NCI-H2107 (cell line): ENCODE data around the gene CLEC18A.
"Not testable (repeated sequence)": the region's sequence is repeated elsewhere in the genome, so short reads cannot be mapped to it uniquely, and the experiment has no call there.

Experiments used
- DNase-seq: peaks from one replicate; lab custom pipeline; 2025; lab: John Stamatoyannopoulos, UW

CLEC18A gene

DNA sequence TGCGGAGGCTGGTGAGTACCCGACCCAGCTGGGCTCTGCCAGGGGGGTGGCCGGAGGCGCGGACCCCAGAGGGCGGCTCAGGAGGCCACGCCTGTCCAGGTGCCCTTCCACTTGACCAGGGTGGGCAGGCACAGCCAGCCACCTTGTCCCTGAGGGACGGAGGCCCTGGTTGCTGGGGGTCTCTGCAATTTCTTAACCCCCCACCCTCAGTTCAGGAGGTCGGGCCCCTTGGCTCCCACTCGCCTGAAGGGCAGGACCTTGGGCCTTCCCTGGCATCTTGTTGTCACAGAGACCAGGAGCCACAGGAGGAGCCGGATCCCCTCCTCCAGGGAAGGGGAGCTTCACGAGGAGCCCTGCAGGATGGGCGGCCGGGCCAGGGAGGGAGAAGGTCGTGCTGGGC is 982 bp downstream of the CLEC18A start:
- not testable (repeated sequence) for DNase-seq

DNA sequence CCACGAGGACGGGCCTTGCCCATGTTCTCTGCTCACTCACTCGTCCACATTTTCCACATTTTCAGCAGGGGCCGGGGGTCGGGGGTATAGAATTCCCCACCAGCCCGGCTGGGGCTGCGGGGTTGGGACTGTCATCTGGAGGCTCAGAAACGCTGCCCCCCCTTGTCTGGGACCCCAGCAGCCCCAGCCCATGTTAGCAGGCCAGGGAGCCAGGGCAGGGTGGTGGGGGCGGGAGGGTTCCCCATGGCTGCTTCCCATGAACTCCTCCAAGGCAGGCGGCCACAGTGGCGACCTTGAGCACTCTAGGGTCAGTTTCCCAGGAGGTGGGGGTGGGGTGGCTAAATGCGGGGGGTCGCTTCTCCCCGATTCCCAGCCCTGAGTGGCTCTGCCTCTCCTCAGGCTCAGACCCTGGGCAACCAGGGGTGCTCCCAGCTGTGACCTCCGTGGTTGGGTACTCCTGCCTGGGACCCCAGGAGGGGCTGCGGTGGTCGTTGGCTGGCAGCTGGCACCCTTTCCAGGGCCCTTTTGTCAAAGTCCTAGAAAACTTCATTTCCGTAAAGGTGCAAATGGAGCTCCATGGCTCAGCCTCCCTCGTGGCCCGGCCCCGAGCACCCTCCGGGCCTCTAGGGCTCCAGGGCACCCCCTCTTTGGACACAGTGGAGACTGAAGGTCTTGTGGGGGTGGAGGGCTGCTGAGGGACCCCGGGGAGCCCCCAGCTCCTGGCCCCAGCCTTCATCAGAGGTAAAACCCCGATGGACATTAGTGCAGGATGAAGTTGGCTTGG is 1.6 kb downstream of the CLEC18A start:
- not testable (repeated sequence) for DNase-seq

GRCh38 chr16:69954241-69954640 is 3.1 kb downstream of the CLEC18A start:
- DNase-seq, result not testable (repeated sequence)

GRCh38 chr16:69963312-69963711 is 12.2 kb downstream of the CLEC18A start:
- not testable (repeated sequence) for DNase-seq

DNA sequence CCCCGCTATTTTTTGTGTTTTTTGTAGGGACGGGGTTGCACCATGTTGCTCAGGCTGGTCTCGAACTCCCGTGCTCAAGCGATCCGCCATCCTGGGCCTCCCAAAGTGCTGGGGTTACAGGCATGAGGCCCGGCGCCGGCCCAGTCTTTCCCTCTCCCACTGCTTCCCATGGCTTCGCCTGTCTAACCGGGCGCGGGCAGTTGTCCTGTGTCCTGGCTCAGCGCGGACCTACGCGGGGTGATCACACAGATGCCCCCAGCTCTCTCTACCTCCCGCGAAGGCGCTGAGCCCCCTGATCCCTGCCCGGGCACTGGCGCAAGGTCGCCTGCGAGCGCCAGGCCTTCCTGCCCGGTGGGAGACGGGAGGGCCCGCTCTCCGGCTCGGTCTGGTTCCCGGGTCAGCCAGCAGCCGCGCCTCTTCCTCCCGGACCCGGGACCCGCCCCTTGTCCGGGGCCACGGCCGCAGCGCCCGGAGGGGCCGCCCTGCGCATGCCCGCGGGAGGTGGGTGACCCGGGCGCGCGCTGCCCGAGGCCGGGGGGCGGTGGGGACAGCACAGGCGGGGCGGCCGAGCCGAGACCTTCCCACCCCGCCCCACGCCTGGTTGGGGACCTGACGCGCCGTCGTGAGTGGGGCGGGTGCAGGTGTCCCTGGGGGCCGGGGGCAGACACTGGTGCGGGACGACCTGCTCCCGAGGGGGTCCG is 14.0 kb downstream of the CLEC18A start:
- DNase-seq, result not testable (repeated sequence)

GRCh38 chr16:69965661-69966054 is 14.5 kb downstream of the CLEC18A start:
- DNase-seq, result not testable (repeated sequence)

- DNase-seq, result not testable (repeated sequence)
These were observed 16.6 kb downstream of the CLEC18A start for GRCh38 chr16:69967688-69968087.

DNA sequence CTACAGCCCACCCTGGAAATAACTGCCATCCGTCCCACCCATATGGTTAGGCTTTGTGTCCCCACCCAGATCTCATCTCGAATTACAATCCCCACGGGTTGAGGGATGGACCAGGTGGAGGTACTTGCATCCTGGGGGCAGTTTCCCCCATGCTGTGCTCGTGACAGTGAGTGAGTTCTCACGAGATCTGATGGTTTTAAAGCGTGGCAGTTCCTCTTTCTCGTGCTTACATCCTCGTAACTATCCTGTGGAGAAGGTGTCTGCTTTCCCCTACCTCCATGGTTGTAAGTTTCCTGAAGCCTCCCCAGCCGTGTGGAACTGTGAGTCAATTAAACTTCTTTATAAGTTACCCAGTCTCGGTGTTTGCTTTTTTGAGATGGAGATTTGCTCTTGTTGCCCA is 17.0 kb downstream of the CLEC18A start:
- not testable (repeated sequence) for DNase-seq

- not testable (repeated sequence) for DNase-seq
These were observed 18.5 kb downstream of the CLEC18A start for GRCh38 chr16:69969657-69970056.

DNA sequence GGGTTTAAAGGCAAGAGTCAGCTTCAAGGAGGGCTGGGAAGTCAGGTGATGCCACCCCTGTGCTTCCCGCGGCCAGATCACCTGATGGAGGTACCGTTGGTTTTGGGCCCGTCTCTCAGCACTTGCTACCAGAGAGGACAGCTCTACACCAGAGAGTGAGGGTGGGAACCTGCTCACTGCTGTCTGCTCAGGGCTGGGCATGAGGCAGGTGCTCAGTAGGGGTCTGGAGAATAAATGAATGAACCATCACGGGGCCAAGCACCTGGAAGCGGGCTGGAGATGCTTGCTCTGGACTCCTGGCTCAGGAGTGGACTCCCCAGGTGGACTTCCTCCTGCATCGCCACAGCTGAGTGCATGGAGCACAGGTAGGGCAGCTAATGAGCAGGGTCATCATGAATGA is 21.0 kb downstream of the CLEC18A start:
- not testable (repeated sequence) for DNase-seq

- not testable (repeated sequence) for DNase-seq
These were observed 21.8 kb downstream of the CLEC18A start for GRCh38 chr16:69972935-69973334.

GRCh38 chr16:69985196-69985595 is 34.1 kb downstream of the CLEC18A start:
- not testable (repeated sequence) for DNase-seq

DNA sequence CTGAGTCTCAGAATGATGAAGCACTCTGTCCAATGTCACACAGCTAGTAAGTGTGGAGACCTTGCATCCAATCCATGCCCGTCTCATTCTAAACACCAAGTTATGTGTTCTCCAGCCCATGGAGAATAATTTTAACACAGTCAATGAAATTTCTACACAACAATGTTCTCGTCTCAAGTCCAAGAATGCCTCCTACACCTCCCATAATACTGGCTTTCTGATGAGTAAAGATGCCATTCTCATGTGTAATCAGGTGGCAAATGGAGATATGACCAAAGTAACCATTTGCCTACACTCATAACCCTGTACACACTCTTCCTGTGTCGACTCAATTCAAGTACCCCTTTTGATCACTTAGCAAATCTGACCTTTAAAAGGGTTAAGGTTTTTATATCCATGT is 46.8 kb downstream of the CLEC18A start:
- not testable (repeated sequence) for DNase-seq

- not testable (repeated sequence) for DNase-seq
These were observed 48.7 kb downstream of the CLEC18A start for GRCh38 chr16:69999801-70000200.

- not testable (repeated sequence) for DNase-seq
These were observed 52.4 kb downstream of the CLEC18A start for GRCh38 chr16:70003511-70003910.

DNA sequence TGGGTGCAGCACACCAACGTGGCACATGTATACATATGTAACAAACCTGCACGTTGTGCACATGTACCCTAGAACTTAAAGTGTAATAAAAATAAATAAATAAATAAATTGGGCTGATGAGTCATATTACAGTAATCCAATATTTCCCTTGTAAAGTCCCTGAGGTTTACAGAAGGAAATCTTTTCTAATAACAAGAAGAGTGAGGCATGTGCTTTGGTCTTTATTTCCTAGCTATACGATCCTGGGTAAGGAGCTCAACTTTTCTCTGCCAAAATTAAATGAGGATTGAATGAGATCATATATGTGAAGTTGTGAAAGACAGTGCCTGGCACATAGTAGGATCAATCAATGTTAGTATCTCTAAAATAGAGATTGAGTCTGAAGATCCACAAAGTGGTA is 57.5 kb downstream of the CLEC18A start:
- DNase-seq, result not testable (repeated sequence)

DNA sequence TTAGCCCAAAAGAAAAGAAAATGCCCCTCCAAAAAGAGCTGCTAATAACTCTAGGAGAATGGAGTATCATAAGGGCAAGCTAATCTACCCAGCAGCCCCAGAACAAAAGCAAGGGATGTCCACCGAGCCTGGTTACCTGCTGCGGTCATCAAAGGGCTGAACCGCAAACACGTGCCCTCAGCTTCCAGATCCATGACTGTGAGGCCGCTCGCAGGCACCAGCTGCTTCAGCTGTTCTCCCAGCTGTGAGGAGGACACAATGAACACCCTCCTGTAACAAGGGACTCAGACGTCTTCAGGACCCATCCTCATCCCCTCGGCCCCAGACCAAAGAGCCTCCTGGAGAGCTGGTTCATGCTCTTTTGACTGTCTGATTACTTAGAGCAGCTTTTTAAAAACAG is 59.5 kb downstream of the CLEC18A start:
- DNase-seq, result not testable (repeated sequence)

GRCh38 chr16:70011120-70011519 is 60.0 kb downstream of the CLEC18A start:
- DNase-seq, result not testable (repeated sequence)

- not testable (repeated sequence) for DNase-seq
These were observed 61.2 kb downstream of the CLEC18A start for GRCh38 chr16:70012354-70012753.

DNA sequence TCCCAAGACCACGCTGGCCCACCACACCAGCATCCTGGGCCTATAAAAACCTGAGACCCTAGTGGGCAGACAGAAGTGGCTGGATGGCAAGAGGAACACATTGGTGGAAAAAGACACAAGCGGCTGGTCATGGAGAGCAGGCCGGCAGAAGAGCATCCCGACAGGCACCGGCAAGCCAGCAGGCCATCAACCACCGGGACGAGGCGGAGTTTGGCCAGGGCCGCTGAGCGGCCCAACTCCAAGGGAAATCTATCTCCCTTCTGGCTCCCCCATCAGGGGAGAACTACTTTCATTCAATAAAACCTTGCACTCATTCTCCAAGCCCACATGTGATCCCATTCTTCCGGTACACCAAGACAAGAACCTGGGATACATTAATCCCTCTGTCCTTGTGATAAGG is 61.8 kb downstream of the CLEC18A start:
- DNase-seq, result not testable (repeated sequence)
